Measurements from ENCODE around the gene CCS. TPM values are rescaled to one million over a fixed set of nuclear protein-coding genes. Genes with fewer than 3 reads are reported as not detected.
A peak's percentile ranks its signal among the peaks of the same experiment; 100 is the strongest.

The CCS gene
- total and polyA plus RNA-seq, 9 of the 15 experiments (the other 6 are each of a cell fraction or from before 2014, with no cell fraction given) = 1.1 to 46.6 (median 26.8) TPM

DNA sequence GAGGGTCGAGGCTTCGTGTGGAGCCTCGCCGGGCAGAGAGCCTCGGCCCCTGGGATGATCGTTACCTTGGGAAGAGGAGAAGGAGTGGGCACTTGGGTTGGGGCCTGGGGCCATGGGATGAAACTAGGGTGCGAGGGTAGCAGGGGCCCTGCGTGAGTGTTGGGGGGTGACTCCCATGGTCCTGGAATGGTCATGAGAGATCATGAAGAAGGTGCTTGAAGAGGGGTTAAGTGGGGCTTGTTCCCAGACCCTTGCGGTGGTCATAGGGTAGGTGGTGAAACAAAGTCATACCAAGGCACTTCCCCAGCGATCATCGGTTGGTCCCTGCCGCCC is 284 bp downstream of the CCS start (continued):
- TF ChIP-seq TEAD1 (CRISPR knock-in tag; IDR thresholded peaks at IDR 0.05) (no peak), ZBTB17 (CRISPR knock-in tag; IDR thresholded peaks at IDR 0.05) (no peak), TAF9B (IDR thresholded peaks at IDR 0.05; ENCODE audit: partially characterized antibody) (no peak), ZNF644 (tag; IDR thresholded peaks at IDR 0.05; ENCODE audit: low read depth) (no peak), NCOA6 (IDR thresholded peaks at IDR 0.05) (no peak), ZNF253 (CRISPR knock-in tag; conservative IDR thresholded peaks at IDR 0.05) (no peak), ZFP30 (CRISPR knock-in tag; IDR thresholded peaks at IDR 0.05; ENCODE audit: borderline replicate concordance) (no peak), EWSR1 (IDR thresholded peaks at IDR 0.05; ENCODE audit: borderline replicate concordance, low read depth, partially characterized antibody) (no peak), ELF1 (tag; IDR thresholded peaks at IDR 0.05) (no peak), POLR2AphosphoS2 (IDR thresholded peaks at IDR 0.05; ENCODE audit: low read length) (no peak), TBP (optimal IDR thresholded peaks at IDR 0.05; ENCODE audit: low read depth, low read length) (no peak), ZKSCAN8 (CRISPR knock-in tag; IDR thresholded peaks at IDR 0.05) (no peak), RNF2 (IDR thresholded peaks at IDR 0.05) (no peak), FOXK2 (conservative IDR thresholded peaks at IDR 0.05 in 1 of 2, IDR thresholded peaks at IDR 0.05 in 1 of 2; ENCODE audit: low read depth in 2 of 2) (peak in 1 of 2 experiments; percentile 85; a peak in 2 of 4 replicates), RHOXF2B (CRISPR knock-in tag; conservative IDR thresholded peaks at IDR 0.05) (no peak), SMARCE1 (IDR thresholded peaks at IDR 0.05) (0 out of 2 replicates have a peak, but pooled peaks have one; percentile 28), GTF2A2 (tag; IDR thresholded peaks at IDR 0.05) (no peak), ZNF766 (CRISPR knock-in tag; conservative IDR thresholded peaks at IDR 0.05) (no peak), ZNF41 (CRISPR knock-in tag; conservative IDR thresholded peaks at IDR 0.05) (no peak)
- TF ChIP-seq, protein P1, sequence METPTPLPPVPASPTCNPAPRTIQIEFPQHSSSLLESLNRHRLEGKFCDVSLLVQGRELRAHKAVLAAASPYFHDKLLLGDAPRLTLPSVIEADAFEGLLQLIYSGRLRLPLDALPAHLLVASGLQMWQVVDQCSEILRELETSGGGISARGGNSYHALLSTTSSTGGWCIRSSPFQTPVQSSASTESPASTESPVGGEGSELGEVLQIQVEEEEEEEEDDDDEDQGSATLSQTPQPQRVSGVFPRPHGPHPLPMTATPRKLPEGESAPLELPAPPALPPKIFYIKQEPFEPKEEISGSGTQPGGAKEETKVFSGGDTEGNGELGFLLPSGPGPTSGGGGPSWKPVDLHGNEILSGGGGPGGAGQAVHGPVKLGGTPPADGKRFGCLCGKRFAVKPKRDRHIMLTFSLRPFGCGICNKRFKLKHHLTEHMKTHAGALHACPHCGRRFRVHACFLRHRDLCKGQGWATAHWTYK (CRISPR knock-in tag; IDR thresholded peaks at IDR 0.05) = 0 out of 2 replicates have a peak, but pooled peaks have one; percentile 54
- TF ChIP-seq, protein P2, sequence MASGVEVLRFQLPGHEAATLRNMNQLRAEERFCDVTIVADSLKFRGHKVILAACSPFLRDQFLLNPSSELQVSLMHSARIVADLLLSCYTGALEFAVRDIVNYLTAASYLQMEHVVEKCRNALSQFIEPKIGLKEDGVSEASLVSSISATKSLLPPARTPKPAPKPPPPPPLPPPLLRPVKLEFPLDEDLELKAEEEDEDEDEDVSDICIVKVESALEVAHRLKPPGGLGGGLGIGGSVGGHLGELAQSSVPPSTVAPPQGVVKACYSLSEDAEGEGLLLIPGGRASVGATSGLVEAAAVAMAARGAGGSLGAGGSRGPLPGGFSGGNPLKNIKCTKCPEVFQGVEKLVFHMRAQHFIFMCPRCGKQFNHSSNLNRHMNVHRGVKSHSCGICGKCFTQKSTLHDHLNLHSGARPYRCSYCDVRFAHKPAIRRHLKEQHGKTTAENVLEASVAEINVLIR (CRISPR knock-in tag; IDR thresholded peaks at IDR 0.05) = no peak
- TF ChIP-seq, protein P3, sequence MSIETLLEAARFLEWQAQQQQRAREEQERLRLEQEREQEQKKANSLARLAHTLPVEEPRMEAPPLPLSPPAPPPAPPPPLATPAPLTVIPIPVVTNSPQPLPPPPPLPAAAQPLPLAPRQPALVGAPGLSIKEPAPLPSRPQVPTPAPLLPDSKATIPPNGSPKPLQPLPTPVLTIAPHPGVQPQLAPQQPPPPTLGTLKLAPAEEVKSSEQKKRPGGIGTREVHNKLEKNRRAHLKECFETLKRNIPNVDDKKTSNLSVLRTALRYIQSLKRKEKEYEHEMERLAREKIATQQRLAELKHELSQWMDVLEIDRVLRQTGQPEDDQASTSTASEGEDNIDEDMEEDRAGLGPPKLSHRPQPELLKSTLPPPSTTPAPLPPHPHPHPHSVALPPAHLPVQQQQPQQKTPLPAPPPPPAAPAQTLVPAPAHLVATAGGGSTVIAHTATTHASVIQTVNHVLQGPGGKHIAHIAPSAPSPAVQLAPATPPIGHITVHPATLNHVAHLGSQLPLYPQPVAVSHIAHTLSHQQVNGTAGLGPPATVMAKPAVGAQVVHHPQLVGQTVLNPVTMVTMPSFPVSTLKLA (conservative IDR thresholded peaks at IDR 0.05) = no peak
- TF ChIP-seq, protein P4, sequence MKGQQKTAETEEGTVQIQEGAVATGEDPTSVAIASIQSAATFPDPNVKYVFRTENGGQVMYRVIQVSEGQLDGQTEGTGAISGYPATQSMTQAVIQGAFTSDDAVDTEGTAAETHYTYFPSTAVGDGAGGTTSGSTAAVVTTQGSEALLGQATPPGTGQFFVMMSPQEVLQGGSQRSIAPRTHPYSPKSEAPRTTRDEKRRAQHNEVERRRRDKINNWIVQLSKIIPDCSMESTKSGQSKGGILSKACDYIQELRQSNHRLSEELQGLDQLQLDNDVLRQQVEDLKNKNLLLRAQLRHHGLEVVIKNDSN (CRISPR knock-in tag; IDR thresholded peaks at IDR 0.05) = no peak
- TF ChIP-seq, protein P5, sequence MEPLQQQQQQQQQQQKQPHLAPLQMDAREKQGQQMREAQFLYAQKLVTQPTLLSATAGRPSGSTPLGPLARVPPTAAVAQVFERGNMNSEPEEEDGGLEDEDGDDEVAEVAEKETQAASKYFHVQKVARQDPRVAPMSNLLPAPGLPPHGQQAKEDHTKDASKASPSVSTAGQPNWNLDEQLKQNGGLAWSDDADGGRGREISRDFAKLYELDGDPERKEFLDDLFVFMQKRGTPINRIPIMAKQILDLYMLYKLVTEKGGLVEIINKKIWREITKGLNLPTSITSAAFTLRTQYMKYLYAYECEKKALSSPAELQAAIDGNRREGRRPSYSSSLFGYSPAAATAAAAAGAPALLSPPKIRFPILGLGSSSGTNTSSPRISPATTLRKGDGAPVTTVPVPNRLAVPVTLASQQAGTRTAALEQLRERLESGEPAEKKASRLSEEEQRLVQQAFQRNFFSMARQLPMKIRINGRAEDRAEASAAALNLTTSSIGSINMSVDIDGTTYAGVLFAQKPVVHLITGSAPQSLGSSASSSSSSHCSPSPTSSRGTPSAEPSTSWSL (CRISPR knock-in tag; IDR thresholded peaks at IDR 0.05; ENCODE audit: borderline replicate concordance) = 0 out of 2 replicates have a peak, but pooled peaks have one; percentile 30
